SK-N-SH treated with all-trans-retinoic acid at 6 μM for 48 hours (cell line): ENCODE results near the gene PHKA2.

Source experiments
- ARNTL ChIP-seq: fragments of 450-650 bp; formaldehyde crosslinking; IDR thresholded peaks from 2 replicates; pipeline ENCODE4 v1.5.0; 2020; ENCODE audit warnings: low read depth, mild to moderate bottlenecking, moderate library complexity, borderline replicate concordance
- BACH2 ChIP-seq: fragments of 250-450 bp; sonication (Bioruptor Pico); IDR thresholded peaks from 2 replicates; pipeline ENCODE4 v1.9.0; 2021; ENCODE audit warnings: mild to moderate bottlenecking, borderline replicate concordance
- CSDC2 ChIP-seq: fragments of 250-450 bp; sonication (Bioruptor Pico); IDR thresholded peaks from 2 replicates; pipeline ENCODE4 v1.5.0; 2020; ENCODE audit warnings: mild to moderate bottlenecking, moderate library complexity
- CSRNP3 ChIP-seq: fragments of 250-450 bp; sonication (Bioruptor Pico); IDR thresholded peaks from 2 replicates; pipeline ENCODE4 v1.5.1; 2021; ENCODE audit warnings: mild to moderate bottlenecking, moderate library complexity
- ESRRG ChIP-seq: fragments of 250-450 bp; sonication (Bioruptor Pico); IDR thresholded peaks from 2 replicates; pipeline ENCODE4 v1.6.1; 2021; ENCODE audit warnings: mild to moderate bottlenecking
- OSR1 ChIP-seq: fragments of 250-450 bp; sonication (Bioruptor Pico); IDR thresholded peaks from 2 replicates; pipeline ENCODE4 v1.8.0; 2022; ENCODE audit warnings: moderate library complexity, mild to moderate bottlenecking, inconsistent platforms
- PATZ1 ChIP-seq: fragments of 250-450 bp; sonication (Bioruptor Pico); IDR thresholded peaks from 2 replicates; pipeline ENCODE4 v1.8.0; 2020; ENCODE audit warnings: mild to moderate bottlenecking, moderate library complexity, borderline replicate concordance
- RARB ChIP-seq: fragments of 250-450 bp; sonication (Bioruptor Pico); IDR thresholded peaks from 2 replicates; pipeline ENCODE4 v1.8.0; 2021; ENCODE audit warnings: mild to moderate bottlenecking, moderate library complexity
- TOX ChIP-seq: fragments of 250-450 bp; sonication (Bioruptor Pico); IDR thresholded peaks from 2 replicates; pipeline ENCODE4 v1.8.0; 2021; ENCODE audit warnings: mild to moderate bottlenecking, moderate library complexity, borderline replicate concordance
- ZC3H10 ChIP-seq: fragments of 250-450 bp; sonication (Bioruptor Pico); IDR thresholded peaks from 2 replicates; pipeline ENCODE4 v1.5.1; 2021; ENCODE audit warnings: mild to moderate bottlenecking, moderate library complexity
- ZNF565 ChIP-seq: fragments of 450-650 bp; formaldehyde crosslinking; conservative IDR thresholded peaks from 2 replicates; pipeline ENCODE4 v1.5.0; 2020; ENCODE audit warnings: low read depth, mild to moderate bottlenecking, moderate library complexity
- ZNF70 ChIP-seq: fragments of 450-650 bp; formaldehyde crosslinking; IDR thresholded peaks from 2 replicates; pipeline ENCODE4 v1.5.0; 2020; ENCODE audit warnings: mild to moderate bottlenecking, moderate library complexity

GRCh38 chrX:18927558-18927957 lies 56.4 kb downstream of the PHKA2 start:
- TF ChIP-seq ARNTL (CRISPR knock-in tag) (no peak), ZC3H10 (CRISPR knock-in tag) (no peak), ZNF70 (no peak), ESRRG (CRISPR knock-in tag) (no peak), PATZ1 (CRISPR knock-in tag) (no peak), TOX (CRISPR knock-in tag) (no peak), RARB (no peak), BACH2 (CRISPR knock-in tag) (no peak), ZNF565 (CRISPR knock-in tag) (no peak), OSR1 (CRISPR knock-in tag) (no peak), CSDC2 (CRISPR knock-in tag) (no peak), CSRNP3 (CRISPR knock-in tag) (no peak)
